GM18867 (cell line): ENCODE data around the gene HOXD3.

Experiments
- ATAC-seq: cut with Tn5 transposase; IDR thresholded peaks from one replicate; pipeline ENCODE4 v1.9.1; 2021; ENCODE audit warnings: mild to moderate bottlenecking, moderate library complexity; ENCODE audit not compliant: unreplicated experiment

HOXD3 gene

DNA sequence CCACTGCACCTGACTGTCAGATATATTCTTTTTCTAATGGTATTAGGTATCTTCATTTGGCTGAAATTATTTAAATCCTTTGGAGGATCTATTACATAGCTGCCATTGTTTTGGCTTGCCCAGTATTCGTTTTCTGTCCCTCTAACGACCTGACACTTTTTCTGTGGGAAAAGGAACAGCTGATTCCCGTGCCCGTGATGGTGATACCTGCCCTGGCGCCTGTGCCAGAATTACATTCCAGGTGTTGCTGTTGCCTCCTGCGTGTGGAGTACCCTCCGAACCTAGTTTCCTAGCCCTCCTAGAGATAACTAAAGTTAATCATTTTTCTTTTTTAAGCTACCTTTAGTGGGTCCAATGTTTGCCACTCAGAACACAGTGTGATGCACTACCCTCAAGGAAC lies 45.4 kb downstream of the HOXD3 start:
- ATAC-seq = no peak

DNA sequence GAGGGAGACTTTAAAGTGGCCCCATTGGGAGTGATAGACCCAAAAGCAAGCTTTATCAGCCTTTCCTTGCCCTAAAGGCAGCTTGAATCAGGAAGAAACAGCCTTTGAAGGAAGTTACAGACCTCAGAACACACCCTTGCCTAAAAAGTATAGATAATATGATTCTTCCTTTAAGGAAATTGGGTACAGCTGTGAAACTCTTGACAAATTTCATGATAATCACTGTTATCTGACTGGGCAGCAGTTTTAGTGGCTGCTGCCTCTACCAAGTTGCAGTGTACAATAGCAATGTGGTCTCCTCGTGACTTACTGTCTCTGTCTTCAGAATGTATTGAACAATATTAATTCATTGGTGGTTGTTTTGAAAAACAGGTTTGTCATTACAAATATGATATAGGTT lies 48.0 kb downstream of the HOXD3 start:
- ATAC-seq = no peak

DNA sequence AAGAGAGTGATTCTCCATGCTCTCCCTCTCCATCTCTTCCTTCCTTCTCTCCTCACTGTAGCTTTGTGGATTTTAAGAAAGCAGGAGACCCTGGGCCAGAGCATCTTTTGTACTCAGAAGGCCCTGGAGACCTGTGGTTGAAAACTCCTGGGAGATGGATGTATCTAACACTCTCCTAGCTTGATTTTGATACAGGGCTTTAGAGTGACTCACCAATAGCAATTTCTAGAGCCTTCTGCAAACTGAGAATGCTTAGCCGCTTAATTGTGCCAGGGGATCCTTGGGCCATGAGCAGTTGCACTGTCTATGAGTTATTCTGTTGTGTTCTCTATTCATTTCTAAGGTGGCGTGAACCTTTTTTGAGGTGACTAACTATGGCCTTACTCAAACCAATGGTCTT lies 49.0 kb downstream of the HOXD3 start:
- ATAC-seq = no peak

DNA sequence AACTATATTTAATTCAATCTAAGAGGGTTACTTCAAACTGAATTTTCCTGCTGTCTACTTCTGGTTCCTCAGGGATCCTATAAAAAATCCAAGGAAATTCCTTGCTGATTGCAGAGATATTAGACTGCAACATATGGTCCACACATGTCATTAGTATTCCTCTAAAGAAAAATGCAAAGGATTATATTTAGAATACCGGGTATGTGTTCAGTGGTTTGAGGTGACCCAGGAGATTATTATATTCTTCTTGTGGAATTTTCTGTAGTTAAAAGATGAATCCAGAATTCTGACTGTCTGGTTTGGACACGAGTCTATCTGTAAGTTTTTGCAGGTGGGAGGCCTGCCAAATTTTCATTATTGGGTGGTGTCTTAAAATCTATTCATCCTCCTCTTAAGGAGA lies 49.6 kb downstream of the HOXD3 start:
- ATAC-seq = no peak

DNA sequence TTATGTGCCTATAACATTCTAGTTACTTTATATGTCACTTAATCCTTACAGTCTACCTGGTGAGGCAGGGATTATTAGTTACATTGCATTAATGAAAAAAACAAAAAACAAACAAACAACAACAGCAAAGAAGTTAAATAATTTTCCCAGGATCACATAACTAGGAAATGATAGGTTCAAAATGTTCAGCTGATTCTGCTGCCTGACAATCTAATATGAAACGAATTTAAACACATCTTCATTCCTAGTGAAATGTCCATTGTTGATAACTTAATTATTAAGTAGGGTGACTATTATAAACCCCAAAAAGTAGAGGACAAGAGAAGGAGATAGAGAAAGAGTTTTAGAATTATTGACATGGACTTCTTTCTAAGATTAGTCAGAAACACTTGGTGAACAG lies 54.0 kb downstream of the HOXD3 start:
- no peak for ATAC-seq

DNA sequence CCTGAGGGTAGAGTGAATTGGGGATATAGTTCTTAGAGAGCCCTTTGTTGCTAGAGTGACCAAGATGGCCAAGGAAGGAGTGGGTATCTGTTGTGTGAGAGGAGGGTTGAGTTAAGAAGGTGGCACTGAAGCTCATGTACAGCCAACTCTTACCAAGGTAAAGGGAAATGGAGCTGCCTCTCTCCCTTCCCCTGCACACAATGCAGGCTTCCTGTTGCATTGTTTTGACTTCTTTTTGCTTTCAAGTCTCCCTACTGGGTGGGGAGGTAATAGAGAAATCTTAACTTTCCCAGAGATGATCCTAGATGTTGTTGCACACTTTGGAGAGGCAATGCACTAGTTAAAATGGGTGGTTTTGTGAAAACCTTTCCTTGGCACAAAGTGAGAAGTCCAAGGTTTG lies 55.2 kb downstream of the HOXD3 start:
- no peak for ATAC-seq

DNA sequence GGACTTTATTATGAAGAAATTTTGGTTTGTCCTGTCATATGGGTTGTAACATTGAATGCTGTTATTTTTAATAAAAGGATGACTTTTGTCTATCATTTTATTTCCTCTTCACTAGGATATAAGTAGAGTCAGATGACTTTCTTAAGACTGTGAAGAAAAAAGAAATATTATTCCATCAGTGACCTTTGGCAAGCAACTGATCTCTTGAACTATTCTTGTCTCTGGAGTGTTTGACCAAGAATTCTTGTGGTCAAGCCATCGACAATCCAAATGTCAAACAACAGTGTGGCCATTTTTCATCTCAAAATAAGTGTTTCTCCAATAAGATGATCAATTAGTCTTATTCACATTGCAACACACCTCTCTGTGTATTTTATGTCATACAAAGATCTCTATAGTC lies 56.3 kb downstream of the HOXD3 start:
- ATAC-seq = no peak
